HG02798 (cell line): Measurements from ENCODE around the gene SARNP.
A peak's percentile ranks its signal among the peaks of the same experiment; 100 is the strongest.

Experiments used
- ATAC-seq: cut with Tn5 transposase; IDR thresholded peaks from one replicate; pipeline ENCODE4 v1.9.1; 2021; ENCODE audit warnings: mild to moderate bottlenecking; ENCODE audit not compliant: unreplicated experiment, poor library complexity

The SARNP gene

DNA sequence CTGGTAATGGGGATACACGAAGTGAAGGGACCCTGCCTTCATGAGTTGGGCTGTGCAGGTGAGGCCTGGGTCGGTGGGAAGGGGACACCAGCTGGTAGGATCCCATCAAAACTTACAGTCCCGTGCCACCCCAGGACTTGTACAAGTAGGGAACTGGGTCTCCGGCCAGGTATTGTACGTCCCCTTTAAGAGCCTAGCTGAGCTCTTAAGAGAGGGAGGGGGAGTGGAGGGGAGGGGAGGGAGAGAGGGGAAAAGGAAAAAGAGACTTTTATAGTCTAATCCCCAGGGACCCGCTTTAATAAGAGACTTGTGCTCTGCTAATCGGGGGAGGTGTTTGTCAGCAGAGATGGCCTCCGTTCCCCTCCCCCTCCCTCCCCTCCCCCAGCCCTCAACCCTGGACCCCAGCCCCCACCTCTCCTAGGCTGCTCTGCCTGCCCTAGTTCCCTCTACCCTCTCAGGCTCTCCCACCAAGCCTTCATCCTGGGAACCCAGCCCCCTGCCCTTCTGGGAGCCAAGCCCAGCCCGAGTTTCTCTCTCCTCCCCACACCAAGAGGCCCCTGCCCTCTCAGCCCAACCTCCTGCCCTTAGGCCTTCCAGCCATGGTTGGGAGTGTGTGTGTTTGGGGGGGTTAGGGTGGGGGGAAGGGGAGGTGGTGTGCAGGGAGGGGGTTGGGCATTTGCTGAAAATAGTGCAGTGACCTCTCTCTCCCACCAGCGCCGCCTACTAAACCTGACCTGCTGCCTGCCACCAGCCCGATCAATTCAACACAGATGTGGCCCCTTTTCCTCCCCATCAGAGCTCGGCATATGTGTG, 72.0 kb downstream of the SARNP start:
- no peak for ATAC-seq

DNA sequence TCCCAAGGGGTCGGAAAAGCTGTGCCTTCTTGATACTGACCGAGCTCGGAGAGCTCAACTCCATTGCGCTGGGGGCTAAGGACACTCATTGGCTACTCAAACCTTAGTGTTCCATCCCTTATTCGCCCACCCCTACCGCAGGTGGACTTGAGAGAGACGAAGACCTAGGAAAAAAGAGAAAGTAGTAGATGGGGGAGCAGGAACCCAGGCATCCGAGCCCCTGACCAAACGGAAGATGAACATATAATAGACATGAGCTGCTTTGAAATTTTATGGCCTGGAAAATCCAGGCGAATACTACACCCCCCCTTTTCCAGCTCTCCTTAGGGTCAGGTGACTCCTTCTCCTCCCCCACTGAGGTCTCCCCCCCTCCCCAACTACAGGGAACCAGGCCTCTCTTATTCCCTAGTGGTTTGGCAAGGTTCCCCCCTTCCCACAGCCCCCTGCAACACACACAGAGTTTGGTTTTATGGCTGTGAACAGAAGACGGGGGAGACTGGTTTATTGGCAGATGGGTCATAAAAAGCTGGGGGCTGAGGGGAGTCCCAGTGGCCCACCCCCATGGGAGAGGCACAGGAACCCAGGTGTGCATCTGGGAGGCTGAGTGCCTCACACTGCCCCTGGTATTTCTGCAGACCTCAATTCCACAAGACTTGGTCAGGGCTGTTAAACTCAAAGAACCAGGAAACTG, 73.0 kb downstream of the SARNP start:
- no peak for ATAC-seq

- ATAC-seq, result peak; percentile 57
Observed at GRCh38 chr12:55743406-55744339, 73.9 kb downstream of the SARNP start.

- peak; percentile 41 for ATAC-seq
Observed at GRCh38 chr12:55742719-55743405, 74.7 kb downstream of the SARNP start, which contains the start of gene GDF11. GDF11 (plus strand) TSS chr12:55743122; CDS start chr12:55743317, 195 bp downstream.

DNA sequence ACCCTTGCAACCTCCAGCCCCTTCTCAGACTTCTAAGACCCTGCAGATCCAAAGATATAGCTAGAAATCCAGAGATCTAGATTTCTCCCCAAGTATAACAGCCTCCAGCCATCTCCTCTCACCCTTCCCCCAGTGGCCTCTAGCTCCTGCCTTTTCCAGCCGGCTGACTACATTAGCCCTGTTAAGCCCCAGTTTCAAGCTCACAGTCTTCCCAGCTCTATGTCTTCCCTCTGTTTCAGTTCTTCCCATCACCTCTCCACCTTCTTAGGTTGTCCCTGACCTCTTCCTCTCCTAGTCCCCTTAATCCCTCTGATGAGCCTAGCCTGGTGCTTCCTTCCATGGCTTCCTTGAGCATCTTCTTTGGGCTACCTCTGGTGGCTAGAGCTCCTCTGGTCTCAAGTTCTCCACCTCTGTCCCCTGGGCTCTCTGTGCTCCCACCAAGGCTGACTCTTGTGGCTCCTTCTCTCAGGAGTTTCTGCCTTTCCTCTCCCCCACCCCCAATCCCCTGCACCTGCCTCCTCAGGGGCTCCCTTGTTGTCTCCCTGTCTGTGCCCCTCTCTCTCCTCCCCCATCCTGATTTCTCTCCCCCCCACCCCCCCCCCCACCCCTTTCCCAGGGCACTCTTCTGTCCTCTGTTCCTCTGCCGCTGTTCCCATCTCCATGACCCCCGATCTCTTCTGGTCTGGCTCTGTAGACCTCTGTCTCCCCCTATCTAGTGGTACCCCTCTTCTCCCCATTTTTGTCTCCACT, 75.4 kb downstream of the SARNP start:
- no peak for ATAC-seq

- ATAC-seq, result no peak
Observed at GRCh38 chr12:55739025-55739378, 78.5 kb downstream of the SARNP start.

- peak; percentile 87 for ATAC-seq
Observed at GRCh38 chr12:55738123-55739024, 79.2 kb downstream of the SARNP start.

DNA sequence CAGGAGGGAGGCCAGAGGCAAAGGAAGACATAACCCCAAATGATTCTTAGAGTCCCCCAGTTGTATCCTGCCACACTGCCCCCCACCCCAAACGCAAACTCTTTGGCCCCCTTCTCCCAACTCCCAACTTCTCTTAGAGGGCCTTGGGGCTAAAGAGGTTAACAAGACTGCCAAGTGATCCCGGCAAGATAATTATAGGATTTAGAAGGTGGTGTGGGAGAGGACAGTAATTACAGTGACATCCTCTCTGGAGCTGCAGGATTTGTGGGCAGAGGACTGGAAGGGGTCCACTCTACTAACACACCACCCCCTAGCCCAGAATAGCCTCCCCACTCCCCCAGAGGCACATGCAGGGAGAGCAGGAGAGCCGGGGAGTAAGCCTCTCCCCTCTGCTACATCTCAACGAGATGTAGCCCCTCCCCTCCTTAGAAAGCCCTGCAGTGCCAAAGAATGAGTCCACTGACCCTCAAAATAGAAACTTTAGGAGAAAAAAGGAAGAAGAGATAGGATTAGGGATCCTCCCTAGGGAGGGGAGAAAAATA, 79.9 kb downstream of the SARNP start:
- ATAC-seq, result no peak

- ATAC-seq, result peak; percentile 47
Observed at GRCh38 chr12:55736780-55737580, 80.5 kb downstream of the SARNP start.

DNA sequence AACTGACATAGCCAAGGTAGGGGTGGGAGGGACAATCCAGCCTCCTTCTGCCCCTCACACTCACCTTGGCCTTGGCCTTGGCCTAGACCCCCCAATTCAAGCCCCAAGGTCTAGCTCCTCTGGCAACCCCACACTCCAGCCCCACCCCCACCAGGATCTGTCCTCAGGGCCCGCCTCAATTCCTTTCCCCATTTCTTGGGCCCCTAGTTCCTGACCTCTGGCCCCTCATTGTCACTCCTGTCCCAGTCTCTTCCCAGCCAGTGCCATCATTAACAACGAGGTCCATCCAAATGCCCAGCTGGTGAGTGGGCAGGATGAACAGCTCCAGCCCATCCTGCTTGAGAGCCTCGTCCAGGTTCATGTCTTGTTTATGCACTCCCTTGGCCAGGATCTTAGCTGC, 81.4 kb downstream of the SARNP start:
- no peak for ATAC-seq

DNA sequence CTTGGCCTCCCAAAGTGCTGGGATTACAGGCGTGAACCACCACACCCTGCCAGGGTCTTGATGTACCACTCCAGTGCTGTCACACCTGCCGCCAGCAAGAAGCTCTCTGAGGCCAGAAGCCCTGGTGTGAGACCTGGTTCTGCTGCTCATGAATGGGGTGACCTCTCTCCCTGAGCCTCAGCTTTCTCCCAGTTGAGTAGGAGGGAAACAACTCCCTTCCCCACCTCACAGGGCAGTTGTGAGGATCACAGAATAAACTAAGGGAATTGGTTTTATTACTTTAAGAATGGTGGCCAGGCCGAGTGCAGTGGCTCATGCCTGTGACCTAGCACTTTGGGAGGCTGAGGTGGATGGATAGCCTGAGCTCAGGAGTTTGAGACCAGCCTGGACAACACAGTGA, 82.9 kb downstream of the SARNP start:
- no peak for ATAC-seq

- ATAC-seq, result no peak
Observed at GRCh38 chr12:55733858-55734257, 83.7 kb downstream of the SARNP start.

DNA sequence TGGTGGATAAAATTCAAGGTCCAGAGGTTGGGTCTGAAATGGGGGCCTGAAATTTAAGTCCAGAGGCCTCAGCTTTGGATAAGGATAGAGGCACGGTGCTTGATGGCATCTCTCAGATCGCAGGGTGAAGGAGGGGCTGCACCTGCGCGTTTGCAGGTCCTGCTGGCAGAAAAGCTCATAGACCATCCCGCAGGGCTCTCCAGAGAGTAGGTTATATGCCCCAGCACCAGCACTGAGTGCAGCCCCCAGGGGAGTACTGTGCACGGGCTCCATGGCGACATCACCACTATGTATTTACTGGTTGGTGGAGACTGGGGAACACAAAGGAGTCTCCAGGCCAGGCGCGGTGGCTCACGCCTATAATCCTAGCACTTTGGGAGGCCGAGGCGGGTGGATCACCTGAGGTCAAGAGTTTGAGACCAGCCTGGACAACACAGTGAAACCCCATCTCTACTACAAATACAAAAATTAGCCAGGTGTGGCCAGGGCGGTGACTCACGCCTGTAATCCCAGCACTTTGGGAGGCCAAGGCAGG, 84.4 kb downstream of the SARNP start:
- no peak for ATAC-seq

DNA sequence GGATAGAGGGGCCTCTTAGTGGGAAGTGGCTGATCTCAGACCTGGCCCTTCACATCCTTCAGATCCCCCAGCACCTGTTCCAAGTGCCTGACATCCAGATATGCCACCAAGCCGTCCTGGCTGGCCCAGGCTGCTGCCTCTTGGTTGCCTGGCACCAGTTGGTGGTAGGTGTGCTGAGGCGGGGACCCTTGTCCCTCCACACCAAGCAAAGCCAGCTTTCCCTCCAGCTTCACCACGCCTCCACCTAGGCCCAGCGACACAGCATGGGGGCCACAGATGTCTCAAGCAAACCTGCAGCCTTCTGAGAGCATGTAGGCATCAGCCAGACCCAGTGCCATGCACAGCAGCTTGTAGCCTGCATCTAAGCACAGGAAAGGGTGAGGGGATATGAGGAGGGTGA, 85.2 kb downstream of the SARNP start:
- ATAC-seq, result no peak

DNA sequence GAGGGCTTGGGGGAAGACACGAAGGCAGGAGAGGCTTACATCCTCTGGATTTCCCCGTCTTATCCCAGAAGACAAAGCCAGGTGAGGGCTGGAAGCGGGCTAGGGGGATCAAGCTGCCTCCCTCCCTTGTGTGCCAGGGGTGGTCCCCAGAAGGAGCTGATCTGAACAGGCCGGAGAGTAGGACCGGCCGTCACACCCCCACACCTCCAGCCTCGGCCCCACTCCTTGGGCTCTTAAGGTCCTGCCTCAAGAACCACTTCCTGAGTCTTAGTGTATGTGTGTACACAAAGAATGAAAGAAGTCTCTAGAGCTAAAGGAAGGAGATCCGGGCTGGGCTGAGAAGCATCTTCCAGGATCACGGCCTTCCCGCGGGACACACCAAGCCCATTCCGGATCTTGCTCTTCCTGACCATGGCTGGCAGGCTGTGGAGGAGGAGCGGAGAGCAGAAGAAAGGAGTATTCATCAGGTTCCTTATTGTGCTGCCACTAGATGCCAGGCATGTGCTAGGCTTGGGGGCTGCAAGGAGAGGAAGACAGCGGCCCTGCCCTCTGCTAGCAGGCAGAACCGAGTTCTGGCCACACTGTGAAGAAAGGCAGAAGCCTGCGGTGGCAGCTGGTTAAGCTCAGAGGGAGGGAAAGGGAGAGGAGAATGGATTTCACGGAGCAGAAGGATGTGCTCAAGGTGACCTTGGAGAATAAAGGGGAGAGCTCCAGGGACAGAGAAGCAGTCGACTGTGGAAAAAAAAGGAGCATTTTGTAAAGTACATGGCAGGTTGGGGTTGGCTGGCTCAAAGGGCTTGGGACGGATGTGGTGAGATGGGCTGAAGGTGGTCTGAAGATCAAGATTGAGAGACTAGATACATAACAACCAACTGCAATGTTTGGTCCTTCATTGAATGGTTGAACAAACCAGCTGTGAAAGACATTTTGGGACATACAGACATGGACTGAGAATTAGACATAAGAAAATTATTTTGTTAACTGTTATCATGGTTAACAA, 87.4 kb downstream of the SARNP start:
- ATAC-seq, result peak; percentile 36
